Left colon (tissue), 2 donors: ENCODE results near the gene SLC9A1. TPM values are rescaled to one million over a fixed set of nuclear protein-coding genes. Genes with fewer than 3 reads are reported as not detected.

Source experiments
- ATAC-seq: fragments of 200-7000 bp; cut with Tn5 transposase; one replicate; pipeline ENCODE4 v1.9.1; 2020; ENCODE audit warnings: mild to moderate bottlenecking, moderate library complexity
- DNase-seq, 2 donors: peaks; one replicate each; pipeline ENCODE4 v3.0.0-alpha.2; 2020
- intact Hi-C, 2 donors: fragments of 100-400 bp; cut with DNase I in 1 of 2; cut with micrococcal nuclease in 1 of 2; formaldehyde crosslinking; loops; one replicate each; pipeline versions ENCODE4 v1.11.2 to v1.14.0; 2022; cut with DNase I, micrococcal nuclease
- total RNA-seq, 2 donors: library from RNA; stranded (reverse); fragmentation: NEBNext Ultra II Directional; extraction: Animal tissue kit (Norgen Biotek cat#: 25700); gene quantifications; one replicate each; pipeline ENCODE4 v1.2.1, GENCODE V29; 2021
- donor health status: DM: no; HTN: no; CAD: no.
- donor health status: DM: yes; HTN: yes; CAD: no.

The SLC9A1 gene
- total RNA-seq, 2 donors from 2014 or later, result 122 to 131 TPM

- no peak for DNase-seq
- intact Hi-C loops, result no loop called here
- ATAC-seq, result no peak
These were observed 95.8 kb downstream of the SLC9A1 start for GRCh38 chr1:27058966-27059669.

GRCh38 chr1:27057801-27058625 lies 96.9 kb downstream of the SLC9A1 start:
- DNase-seq (peak; percentile 46), ATAC-seq (peak; percentile 86)
- intact Hi-C loops, result no loop called here

- DNase-seq, result no peak
- ATAC-seq, result no peak
- intact Hi-C loops, result no loop called here
These were observed 97.5 kb downstream of the SLC9A1 start for GRCh38 chr1:27057389-27057788.

- intact Hi-C loops, result loop anchor here in 1 of 2 donors (5.0 kb wide), 1 partner anchor 38 kb away; no protein-coding TSS in a partner anchor
- ATAC-seq (no peak), DNase-seq (no peak)
These were observed 100.8 kb downstream of the SLC9A1 start for GRCh38 chr1:27053977-27054753.

- no peak for DNase-seq
- intact Hi-C loops, result loop anchor here in 1 of 2 donors (5.0 kb wide), 1 partner anchor 40 kb away; no protein-coding TSS in a partner anchor
- ATAC-seq, result no peak
These were observed 102.4 kb downstream of the SLC9A1 start for GRCh38 chr1:27052527-27052926.

GRCh38 chr1:27049607-27050006 lies 105.3 kb downstream of the SLC9A1 start:
- intact Hi-C loops, result loop anchor here in 1 of 2 donors (5.0 kb wide), 1 partner anchor 43 kb away; no protein-coding TSS in a partner anchor
- ATAC-seq (no peak), DNase-seq (no peak)

GRCh38 chr1:27049100-27049499 lies 105.8 kb downstream of the SLC9A1 start:
- ATAC-seq, result no peak
- DNase-seq, result no peak
- intact Hi-C loops, result no loop called here

Other genes starting within 250 kb of the SLC9A1 start
- gene NR0B2, start 241.2 kb downstream of the SLC9A1 start, total RNA-seq, result under 1 TPM; 0.31 to 0.34 TPM
- gene NUDC, start 233.4 kb downstream of the SLC9A1 start, total RNA-seq, result 10 to 100 TPM; 39.4 to 40.3 TPM
- gene KDF1, start 194.7 kb downstream of the SLC9A1 start, total RNA-seq, result 10 to 100 TPM; 24.7 to 25.6 TPM
- 1 to 10 TPM; 1.3 to 3.0 TPM for gene TRNP1, start 161.4 kb downstream of the SLC9A1 start, total RNA-seq
- 1 to 10 TPM; 1.7 to 4.4 TPM for gene TENT5B, start 142.3 kb downstream of the SLC9A1 start, total RNA-seq
- 10 to 100 TPM; 38.5 to 43.3 TPM for gene WDTC1, start 79.5 kb upstream of the SLC9A1 start, total RNA-seq
- 10 to 100 TPM; 29.2 to 30.2 TPM for gene TMEM222, start 167.0 kb upstream of the SLC9A1 start, total RNA-seq
- 10 to 100 TPM; 12.9 to 15.2 TPM for gene SYTL1, start 186.9 kb upstream of the SLC9A1 start, total RNA-seq
- gene MAP3K6, start 211.8 kb upstream of the SLC9A1 start, total RNA-seq, result 10 to 100 TPM; 14.6 to 34.9 TPM
- gene FCN3, start 219.7 kb upstream of the SLC9A1 start, total RNA-seq, result under 1 TPM; 0.45 to 0.76 TPM
- gene CD164L2, start 228.2 kb upstream of the SLC9A1 start, total RNA-seq, result 1 to 10 TPM in 1 of 2 donors, under 1 TPM in 1; 0.47 to 2.0 TPM
- not detected for gene GPR3, start 237.5 kb upstream of the SLC9A1 start, total RNA-seq